Stimulated activated CD4-positive, alpha-beta T cell treated with anti-CD3 and anti-CD28 coated beads, Interleukin-1b, Interleukin-23, amount 100 ng/mL, for 48 hours (primary cell): ENCODE results near the gene KCNH2.
"Not testable (repeated sequence)": the region's sequence is repeated elsewhere in the genome, so short reads cannot be mapped to it uniquely, and the experiment has no call there.

Experiments used
- DNase-seq: peaks from one replicate; pipeline ENCODE4 v3.0.0-alpha.2; 2020

The KCNH2 gene

DNA sequence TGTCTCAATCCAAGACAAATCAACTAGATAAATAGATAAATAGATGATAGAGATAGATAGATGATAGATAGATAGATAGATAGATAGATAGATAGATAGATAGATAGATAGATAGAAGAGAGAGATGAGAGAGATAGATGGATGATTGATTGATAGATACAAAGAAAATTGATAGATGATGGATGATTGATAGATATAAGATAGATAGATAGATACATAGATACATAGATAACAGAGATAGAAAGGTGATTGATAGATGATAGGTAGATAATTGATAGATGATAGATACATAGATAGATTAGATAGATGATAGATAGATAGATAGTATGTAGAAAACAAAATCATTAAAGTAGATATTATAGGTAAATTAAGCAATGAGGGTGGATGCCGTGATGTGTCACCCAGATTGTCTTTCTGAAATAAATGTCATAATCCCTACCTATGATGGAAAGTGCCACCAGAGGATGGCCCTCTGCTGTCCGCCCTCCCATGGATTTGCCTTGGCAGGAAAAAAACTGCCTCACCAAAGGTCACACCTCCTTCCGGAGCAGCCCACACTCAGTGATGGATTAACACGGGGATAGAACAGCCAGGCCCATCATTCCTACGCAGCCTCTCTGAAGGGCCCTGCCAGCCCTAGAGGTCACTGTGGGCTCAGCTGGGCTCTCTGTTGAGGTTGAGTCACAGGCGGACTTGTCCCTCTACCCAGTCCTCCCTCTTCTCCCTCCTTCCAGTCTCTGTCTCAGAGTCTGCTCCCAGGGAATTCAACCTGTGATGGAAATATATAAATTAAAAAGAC lies 50.8 kb downstream of the KCNH2 start:
- DNase-seq, result no peak

- no peak for DNase-seq
Measured at GRCh38 chr7:150926066-150926465, 52.1 kb downstream of the KCNH2 start.

GRCh38 chr7:150924369-150924781 lies 53.7 kb downstream of the KCNH2 start:
- no peak for DNase-seq

- DNase-seq, result no peak
Measured at GRCh38 chr7:150923802-150924201, 54.3 kb downstream of the KCNH2 start.

DNA sequence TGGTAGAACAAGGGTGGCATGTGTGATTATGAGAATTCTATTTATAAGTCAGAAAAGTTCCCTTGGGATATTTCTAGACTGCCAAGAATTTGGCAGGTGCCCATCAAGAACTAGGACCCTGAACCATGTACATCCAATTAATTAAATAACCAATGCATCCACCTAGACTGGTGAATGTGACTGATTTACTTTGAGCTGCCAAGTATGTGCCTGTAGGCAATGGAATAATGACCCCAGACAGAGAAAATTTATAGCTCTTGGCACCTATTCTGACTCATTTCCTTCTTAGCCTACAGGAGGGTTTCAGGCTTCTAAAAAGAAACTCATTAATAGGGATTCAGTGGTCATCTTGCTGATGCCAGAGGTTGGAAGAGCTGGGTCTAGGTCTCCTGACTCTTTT lies 54.9 kb downstream of the KCNH2 start:
- no peak for DNase-seq

- no peak for DNase-seq
Measured at GRCh38 chr7:150919160-150919559, 59.0 kb downstream of the KCNH2 start.

DNA sequence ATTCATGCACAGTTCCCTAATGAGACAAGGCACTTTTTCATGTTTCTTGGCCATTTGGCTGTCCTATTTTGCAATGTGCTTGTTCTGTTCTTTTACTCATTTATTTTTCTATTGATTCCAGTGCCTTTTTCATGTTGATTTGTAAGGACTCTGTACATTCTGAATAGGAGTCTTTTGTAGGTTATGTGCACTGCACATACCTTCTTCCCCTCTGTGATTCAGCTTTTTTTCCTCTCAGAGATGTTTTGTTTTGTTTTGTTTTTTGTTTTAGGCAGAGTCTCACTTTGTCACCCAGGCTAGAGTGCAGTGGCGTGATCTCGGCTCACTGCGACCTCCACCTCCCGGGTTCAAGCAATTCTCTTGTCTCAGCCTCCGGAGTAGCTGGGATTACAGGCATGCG lies 59.7 kb downstream of the KCNH2 start:
- no peak for DNase-seq

GRCh38 chr7:150917969-150918368 lies 60.2 kb downstream of the KCNH2 start:
- DNase-seq, result no peak

- no peak for DNase-seq
Measured at GRCh38 chr7:150916670-150917069, 61.5 kb downstream of the KCNH2 start.

DNA sequence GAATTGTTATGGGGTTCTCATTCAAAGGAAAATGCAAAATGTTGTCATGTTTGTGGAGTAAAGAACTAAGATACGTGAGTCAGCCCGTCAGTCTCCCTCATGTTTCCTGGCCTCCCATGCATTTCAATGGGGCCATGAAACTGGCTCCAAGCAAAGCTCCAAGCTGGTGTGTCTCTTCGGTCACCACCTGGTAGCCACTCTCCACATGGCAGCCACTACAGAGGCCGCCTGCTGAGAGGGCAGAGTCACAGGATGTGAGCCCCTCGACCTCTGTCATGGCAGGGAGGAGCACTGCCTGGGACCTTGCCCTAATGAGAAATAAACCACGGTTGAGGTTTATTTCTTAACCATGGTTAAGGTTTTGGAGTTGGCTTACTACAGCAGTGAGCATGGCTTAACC lies 63.2 kb downstream of the KCNH2 start:
- no peak for DNase-seq

- no peak for DNase-seq
Measured at GRCh38 chr7:150914196-150914595, 63.9 kb downstream of the KCNH2 start.

GRCh38 chr7:150912427-150912826 lies 65.7 kb downstream of the KCNH2 start:
- no peak for DNase-seq

DNA sequence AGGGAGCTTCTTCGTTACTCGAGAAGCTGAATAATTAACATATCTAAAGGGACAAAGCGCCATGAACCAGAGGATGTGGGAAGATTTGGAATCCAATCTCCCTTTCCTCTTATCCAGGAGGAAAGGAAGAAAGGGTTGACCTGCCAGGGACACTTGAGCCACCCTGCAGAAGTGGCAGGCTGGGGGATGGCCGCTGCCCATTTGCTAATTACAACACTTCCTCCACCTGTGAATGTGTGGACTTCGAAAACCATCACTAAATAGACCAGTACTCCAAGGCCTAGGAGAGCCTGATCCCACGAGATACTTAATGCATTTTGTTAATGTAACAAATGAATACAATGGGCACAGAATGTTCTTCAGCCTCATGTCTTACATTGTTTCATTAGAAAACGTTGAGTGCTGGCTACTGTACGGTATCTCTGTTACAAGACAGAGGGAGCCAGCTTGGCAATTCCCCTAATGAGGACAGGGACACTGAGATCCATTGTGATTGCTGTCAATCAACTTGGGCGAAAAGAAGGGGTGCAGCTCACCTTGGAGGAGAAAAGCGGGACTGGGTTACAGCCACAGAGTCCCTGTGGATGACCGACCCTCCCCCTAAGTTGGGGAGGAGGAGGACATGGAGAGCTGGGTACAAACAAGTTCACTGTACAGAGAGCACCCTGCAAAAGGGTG lies 66.4 kb downstream of the KCNH2 start:
- no peak for DNase-seq

DNA sequence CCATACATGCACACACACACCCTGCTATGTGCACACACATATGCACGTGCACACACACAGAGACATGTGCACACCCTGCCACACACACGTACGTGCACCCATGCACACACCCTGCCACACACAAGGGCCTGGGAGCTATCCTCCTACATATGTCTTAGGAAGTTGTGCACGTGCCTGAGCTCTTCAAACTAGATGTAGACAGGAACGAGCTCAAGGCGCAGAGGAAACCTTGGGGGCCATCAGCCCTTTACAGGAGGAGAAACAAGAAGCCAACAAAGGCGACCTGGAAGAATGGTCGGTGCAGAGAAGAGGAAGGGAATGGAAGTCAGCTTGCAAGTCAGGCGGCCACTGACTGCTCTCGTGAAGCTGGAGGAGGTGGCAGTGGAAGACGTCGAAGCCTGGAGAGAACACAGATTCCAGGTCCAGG lies 67.1 kb downstream of the KCNH2 start:
- no peak for DNase-seq

DNA sequence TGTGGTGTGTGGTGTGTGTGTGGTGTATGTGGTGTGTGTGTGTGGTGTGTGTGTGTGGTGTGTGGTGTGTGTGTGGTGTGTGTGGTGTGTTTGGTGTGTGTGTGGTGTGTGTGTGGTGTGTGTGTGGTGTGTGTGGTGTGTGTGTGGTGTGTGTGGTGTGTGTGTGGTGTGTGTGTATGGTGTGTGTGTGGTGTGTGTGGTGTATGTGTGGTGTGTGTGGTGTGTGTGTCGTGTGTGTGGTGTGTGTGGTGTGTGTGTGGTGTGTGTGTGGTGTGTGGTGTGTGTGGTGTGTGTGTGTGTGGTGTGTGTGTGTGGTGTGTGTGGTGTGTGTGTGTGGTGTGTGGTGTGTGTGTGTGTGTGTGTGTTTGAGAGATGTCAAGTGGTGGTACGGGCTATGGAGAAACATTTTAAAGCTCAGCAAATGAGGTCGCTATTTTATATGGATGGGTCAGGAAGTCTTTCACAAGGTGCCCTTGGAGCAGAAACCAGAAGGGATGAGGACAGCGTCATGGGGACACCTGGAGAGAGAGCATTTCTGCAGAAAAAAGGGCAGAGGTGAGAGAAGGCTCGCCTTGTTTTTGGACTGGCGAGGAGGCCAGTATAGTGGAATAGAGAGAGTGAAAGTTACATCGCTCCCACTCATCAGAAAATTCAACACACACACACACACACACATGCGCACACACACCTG lies 67.7 kb downstream of the KCNH2 start:
- not testable (repeated sequence) for DNase-seq

GRCh38 chr7:150909200-150909995 lies 68.7 kb downstream of the KCNH2 start:
- DNase-seq, result no peak

DNA sequence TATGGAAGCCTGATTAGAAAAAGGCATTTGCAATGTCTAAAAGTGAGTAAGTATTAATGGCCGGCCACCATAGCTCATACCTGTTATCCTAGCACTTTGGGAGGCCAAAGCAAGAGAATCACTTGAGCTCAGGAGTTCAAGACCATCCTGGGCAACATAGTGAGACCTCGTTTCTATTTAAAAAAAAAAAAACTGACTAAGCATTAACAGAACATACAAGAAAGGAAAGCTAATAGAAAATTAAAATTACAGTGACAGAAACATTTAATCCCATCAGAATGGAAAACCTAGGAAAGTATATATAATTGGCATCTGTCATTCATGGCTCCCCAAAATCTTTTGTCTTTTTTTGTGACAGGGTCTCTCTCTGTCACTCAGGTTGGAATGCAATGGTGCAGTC lies 69.9 kb downstream of the KCNH2 start:
- no peak for DNase-seq

DNA sequence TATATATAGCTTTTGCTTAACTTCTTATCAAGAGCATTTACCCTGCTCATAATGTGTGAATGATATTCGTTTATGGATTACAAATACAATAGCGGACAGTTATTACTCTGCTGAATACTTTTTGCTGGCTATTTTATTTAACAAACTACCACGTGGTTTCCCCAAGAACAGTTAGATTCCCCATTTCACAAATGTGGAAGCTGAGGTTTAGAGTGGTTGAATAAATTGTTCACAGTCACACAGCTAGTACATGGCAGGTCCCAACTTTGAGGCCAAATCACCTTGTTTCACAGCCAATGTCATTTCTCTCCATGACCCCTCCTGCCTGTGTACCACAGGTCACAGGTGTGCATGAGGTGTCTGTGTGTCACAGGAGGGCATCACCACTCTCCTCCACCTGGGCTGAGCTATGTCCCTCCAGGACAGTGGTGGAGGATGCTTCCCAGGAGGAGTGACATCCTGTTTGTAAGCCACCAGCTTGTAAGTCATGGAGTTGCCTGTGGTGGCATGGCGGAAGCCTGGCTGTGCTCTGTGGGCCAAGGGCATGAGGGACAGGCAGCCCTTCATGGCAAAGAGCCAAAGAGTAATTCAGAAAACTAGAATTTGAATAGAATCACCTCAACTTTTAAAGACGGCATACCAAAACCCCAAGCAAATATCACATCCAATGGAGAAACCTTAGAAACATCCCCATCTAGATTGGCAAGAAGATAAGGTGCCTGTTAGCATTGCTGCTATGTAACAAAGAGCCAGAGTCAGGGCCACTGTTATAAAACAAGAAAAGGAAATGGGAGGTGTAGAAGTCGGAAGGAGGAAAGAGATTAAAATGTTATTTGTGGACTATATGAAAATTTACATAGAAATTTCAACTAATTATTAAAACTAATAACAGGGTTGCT lies 73.9 kb downstream of the KCNH2 start:
- DNase-seq, result no peak

GRCh38 chr7:150903606-150904005 lies 74.5 kb downstream of the KCNH2 start:
- no peak for DNase-seq

GRCh38 chr7:150902078-150903033 lies 75.8 kb downstream of the KCNH2 start:
- no peak for DNase-seq
